Esophagus muscularis mucosa (tissue), 4 donors: ENCODE data around the gene FAM229A.

Experiments used
- CTCF ChIP-seq, 3 experiments: fragments of 200-600 bp in 2 of 3; fragments of 450-650 bp in 1 of 3; sonication (generic) in 2 of 3; IDR thresholded peaks; one replicate each; pipeline ENCODE4 v1.5.1; 2017 to 2019; ENCODE audit warnings: antibody characterized with exemption in 3 of 3, mild to moderate bottlenecking in 2 of 3, moderate library complexity in 1 of 3
- EP300 ChIP-seq: sonication (generic); formaldehyde crosslinking; IDR thresholded peaks from one replicate; pipeline ENCODE4 v1.6.1; 2017; ENCODE audit warnings: antibody characterized with exemption
- POLR2A ChIP-seq: fragments of 450-650 bp; IDR thresholded peaks from one replicate; pipeline ENCODE4 v1.6.1; 2017; ENCODE audit warnings: antibody characterized with exemption, moderate library complexity, mild to moderate bottlenecking, low read depth
- POLR2AphosphoS5 ChIP-seq, 2 donors: sonication (generic); formaldehyde crosslinking; IDR thresholded peaks; one replicate each; pipeline ENCODE4 v1.6.1; 2017; ENCODE audit warnings: antibody characterized with exemption in 2 of 2

- no peak for TF ChIP-seq CTCF (IDR thresholded peaks at IDR 0.05)
- TF ChIP-seq POLR2A = no peak
- no peak for TF ChIP-seq EP300
- TF ChIP-seq POLR2AphosphoS5 (IDR thresholded peaks at IDR 0.05) = no peak
Measured at GRCh38 chr1:32404946-32405345, 42.7 kb upstream of the FAM229A start.
